ENCODE measurements around the gene FAM9C. TPM values are rescaled to one million over a fixed set of nuclear protein-coding genes. Genes with fewer than 3 reads are reported as not detected.

The FAM9C gene
- total RNA-seq, 1 donor from 2014 or later: not detected

DNA sequence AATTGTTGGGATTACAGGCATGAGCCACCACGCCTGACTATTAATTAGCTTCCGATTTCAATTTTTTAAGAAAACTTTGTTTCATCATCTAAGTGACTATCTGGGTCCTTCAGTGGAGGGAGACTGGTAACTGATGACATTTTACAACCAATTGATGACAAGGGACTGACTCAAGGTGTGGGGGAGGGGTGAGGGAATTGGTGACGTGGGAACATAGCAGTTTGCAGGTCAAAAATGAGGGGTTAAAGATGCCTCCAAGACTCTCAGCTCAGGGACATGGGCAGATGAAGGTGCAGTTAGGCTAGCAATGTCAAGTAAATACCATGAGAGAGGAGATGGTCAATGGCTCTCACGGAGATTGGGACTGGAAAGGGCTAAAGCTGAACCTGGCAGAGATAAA lies 5.7 kb upstream of the FAM9C start:
- TF ChIP-seq, protein P1, sequence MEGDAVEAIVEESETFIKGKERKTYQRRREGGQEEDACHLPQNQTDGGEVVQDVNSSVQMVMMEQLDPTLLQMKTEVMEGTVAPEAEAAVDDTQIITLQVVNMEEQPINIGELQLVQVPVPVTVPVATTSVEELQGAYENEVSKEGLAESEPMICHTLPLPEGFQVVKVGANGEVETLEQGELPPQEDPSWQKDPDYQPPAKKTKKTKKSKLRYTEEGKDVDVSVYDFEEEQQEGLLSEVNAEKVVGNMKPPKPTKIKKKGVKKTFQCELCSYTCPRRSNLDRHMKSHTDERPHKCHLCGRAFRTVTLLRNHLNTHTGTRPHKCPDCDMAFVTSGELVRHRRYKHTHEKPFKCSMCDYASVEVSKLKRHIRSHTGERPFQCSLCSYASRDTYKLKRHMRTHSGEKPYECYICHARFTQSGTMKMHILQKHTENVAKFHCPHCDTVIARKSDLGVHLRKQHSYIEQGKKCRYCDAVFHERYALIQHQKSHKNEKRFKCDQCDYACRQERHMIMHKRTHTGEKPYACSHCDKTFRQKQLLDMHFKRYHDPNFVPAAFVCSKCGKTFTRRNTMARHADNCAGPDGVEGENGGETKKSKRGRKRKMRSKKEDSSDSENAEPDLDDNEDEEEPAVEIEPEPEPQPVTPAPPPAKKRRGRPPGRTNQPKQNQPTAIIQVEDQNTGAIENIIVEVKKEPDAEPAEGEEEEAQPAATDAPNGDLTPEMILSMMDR (IDR thresholded peaks at IDR 0.05): no peak
- intact Hi-C loops (cut with DNase I): no loop called here
- Histone ChIP-seq H3K4me3 (no peak overlapping the region), H3K27me3 (no peaks in the 10 kb centered on the region), H3K36me3 (no peaks in the 10 kb centered on the region), H3K4me1 (no peaks in the 10 kb centered on the region), H3K27ac (no peak overlapping the region), H3K9me3 (no peaks in the 10 kb centered on the region)
- ATAC-seq (no peak), DNase-seq (no peak)

DNA sequence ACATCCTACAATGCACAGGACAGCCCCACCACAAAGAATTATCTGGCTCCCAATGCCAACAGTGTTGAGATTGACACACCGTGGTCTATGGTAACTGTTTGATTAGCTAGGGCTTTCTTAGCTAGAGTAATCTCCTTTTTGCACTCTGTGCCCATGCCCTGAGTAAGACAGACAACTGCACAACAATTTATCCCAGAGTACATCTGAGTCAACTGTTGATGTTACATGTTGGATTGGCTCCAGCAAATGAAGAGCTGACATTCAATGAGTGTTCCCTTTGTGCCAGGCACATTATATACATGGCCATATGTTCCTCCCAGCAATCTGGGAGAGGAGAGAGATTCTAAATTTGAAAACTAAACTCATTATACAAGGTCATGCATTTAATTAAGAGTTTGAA lies 3.9 kb upstream of the FAM9C start:
- Histone ChIP-seq H3K4me3 (no peak overlapping the region), H3K27me3 (no peaks in the 10 kb centered on the region), H3K27ac (no peak overlapping the region), H3K4me1 (no peaks in the 10 kb centered on the region), H3K36me3 (no peaks in the 10 kb centered on the region), H3K9me3 (no peaks in the 10 kb centered on the region)
- ATAC-seq (no peak), DNase-seq (no peak)
- intact Hi-C loops (cut with DNase I): no loop called here
- TF ChIP-seq, protein P1 (IDR thresholded peaks at IDR 0.05): no peak

DNA sequence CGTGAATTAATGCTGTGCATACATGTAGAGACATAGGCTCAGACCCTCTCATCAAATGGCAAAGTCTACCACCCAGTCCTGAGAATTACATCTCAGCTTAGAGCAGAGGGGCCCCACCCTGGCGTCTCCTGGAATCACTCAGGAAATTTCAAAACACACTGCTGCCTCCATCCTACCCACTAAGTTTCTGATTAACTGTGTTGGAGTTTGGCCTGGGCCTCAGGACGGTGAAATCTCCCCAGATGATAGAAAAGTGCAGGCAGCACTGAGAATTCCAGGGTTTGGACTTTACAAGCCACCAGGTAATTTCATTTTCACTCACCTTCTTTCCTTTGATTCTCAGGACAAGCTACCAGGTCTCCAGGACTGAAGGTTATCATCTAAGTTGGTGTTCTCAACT lies 3.3 kb upstream of the FAM9C start:
- DNase-seq (no peak), ATAC-seq (no peak)
- TF ChIP-seq, protein P1 (IDR thresholded peaks at IDR 0.05): no peak
- Histone ChIP-seq H3K36me3 (no peaks in the 10 kb centered on the region), H3K27ac (no peak overlapping the region), H3K4me1 (no peaks in the 10 kb centered on the region), H3K4me3 (no peak overlapping the region), H3K27me3 (no peaks in the 10 kb centered on the region), H3K9me3 (no peaks in the 10 kb centered on the region)
- intact Hi-C loops (cut with DNase I): no loop called here

DNA sequence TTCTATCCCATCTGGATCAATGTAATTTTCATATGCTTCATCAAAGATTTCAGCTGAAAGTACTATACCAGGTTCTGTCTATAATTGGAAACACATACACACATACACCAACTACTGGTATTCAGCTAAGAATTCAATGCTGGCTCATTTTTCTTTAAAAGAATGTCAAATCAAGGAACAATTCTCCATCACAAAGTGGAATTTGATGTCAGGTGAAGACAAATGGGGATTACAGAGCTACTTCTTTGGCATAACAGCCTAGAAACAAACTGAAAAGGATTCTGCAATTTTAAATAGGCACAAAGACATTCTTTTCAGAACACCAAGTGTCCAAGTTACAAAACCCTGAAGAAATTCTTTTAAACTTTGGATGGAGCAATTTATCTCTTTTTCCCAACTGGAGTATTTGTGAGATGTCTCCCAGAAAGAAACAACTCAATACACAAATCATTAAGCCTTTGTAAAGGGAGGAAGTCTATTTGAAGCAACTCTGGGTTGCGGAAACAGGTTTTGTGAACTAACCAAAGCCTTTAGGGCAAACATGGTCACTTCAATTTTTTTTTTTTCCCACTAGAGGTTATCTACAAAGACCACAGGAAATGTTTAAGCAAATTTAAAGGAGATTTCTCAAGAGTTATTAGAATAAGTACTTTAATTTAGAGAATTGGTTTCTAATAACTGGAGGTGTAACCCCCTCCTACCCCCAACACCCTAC lies 1.9 kb upstream of the FAM9C start:
- DNase-seq (no peak), ATAC-seq (no peak)
- Histone ChIP-seq H3K4me1 (no peaks in the 10 kb centered on the region), H3K27me3 (no peaks in the 10 kb centered on the region), H3K27ac (no peak overlapping the region), H3K4me3 (no peak overlapping the region), H3K36me3 (no peaks in the 10 kb centered on the region), H3K9me3 (no peaks in the 10 kb centered on the region)
- TF ChIP-seq, protein P1 (IDR thresholded peaks at IDR 0.05): no peak
- intact Hi-C loops (cut with DNase I): no loop called here

DNA sequence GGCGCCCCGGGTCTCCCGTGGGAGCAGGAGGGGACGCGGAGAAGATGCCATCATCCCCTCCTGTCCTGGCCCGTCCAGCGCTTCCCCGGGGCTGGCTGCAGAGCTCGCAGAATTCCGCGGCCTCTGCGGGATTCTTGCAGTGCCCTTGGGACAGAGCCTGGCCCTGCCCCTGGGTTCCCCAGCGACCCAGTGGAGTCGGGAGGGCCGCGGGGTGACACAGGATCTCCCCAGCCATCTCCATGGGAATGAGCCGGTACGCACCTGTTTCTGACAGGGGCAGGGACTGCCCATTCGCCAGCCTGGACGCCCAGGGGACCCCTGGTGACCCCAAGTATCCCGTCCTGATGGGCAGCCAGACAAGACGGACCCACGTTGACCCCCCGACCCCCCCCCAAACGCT lies 482 bp downstream of the FAM9C start:
- H3K4me3 ChIP-seq: no peak overlapping the region
- DNase-seq: no peak
- no peaks in the 10 kb centered on the region for H3K27me3 ChIP-seq
- intact Hi-C loops (cut with DNase I): no loop called here
- TF ChIP-seq, protein P1 (IDR thresholded peaks at IDR 0.05): no peak
- H3K27ac ChIP-seq: no peak overlapping the region
- H3K36me3 ChIP-seq: no peaks in the 10 kb centered on the region
- no peaks in the 10 kb centered on the region for H3K4me1 ChIP-seq
- H3K9me3 ChIP-seq: no peaks in the 10 kb centered on the region
- no peak for ATAC-seq

DNA sequence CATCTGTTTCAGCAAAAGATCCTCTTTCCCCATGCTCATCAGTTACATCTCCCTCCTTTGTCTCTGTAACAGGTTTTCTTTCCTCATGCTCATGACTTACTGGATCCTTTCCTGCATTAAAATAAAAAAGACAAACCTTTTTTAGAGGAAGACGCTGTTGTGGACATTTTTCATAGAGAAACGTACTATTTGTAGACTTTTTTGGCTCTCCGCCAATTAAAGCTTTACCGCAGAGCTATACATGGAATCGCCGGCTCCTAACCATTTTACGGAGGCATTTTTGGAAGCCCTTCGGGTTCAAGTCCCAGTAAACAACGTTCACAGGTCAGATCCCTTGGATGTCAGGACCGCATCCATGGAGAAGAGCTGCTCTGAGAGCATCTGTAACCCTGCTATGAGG lies 1.3 kb downstream of the FAM9C start:
- DNase-seq (no peak), ATAC-seq (no peak)
- Histone ChIP-seq H3K27ac (no peak overlapping the region), H3K4me3 (no peak overlapping the region), H3K4me1 (no peaks in the 10 kb centered on the region), H3K27me3 (no peaks in the 10 kb centered on the region), H3K36me3 (no peaks in the 10 kb centered on the region), H3K9me3 (no peaks in the 10 kb centered on the region)
- intact Hi-C loops (cut with DNase I): no loop called here
- TF ChIP-seq, protein P1 (IDR thresholded peaks at IDR 0.05): no peak

Data from upper lobe of right lung (tissue), 1 donor.